GM12878 (cell line): ENCODE data around the gene WDTC1.

Experiments used
- CHD2 ChIP-seq: IDR thresholded peaks from 2 replicates; pipeline ENCODE4 v1.6.1; 2011; ENCODE audit warnings: low read depth, low read length, improper control_type of control experiment, borderline replicate concordance
- CTCF ChIP-seq, 3 experiments: IDR thresholded peaks in 2 of 3; conservative IDR thresholded peaks in 1 of 3; 2 replicates each; pipeline ENCODE4 v1.5.1; 2011; ENCODE audit warnings: low read depth in 3 of 3, low read length in 3 of 3, mild to moderate bottlenecking in 3 of 3, control low read depth in 2 of 3, moderate library complexity in 2 of 3, inconsistent platforms in 1 of 3, mixed read lengths in 1 of 3; ENCODE audit not compliant: control insufficient read depth in 2 of 3, insufficient read depth in 1 of 3; ENCODE audit errors: extremely low read depth in 1 of 3
- FOS ChIP-seq: IDR thresholded peaks from 3 replicates; pipeline ENCODE4 v1.6.1; 2011; ENCODE audit warnings: borderline replicate concordance; ENCODE audit not compliant: insufficient read length; ENCODE audit errors: extremely low read depth
- MTA3 ChIP-seq: IDR thresholded peaks from 2 replicates; pipeline ENCODE4 v1.6.1; 2012; ENCODE audit warnings: low read length, inconsistent platforms, borderline replicate concordance
- NFYB ChIP-seq: IDR thresholded peaks from 2 replicates; pipeline ENCODE4 v1.6.1; 2011; ENCODE audit warnings: low read depth, mild to moderate bottlenecking, low read length, improper control_type of control experiment, moderate library complexity; ENCODE audit not compliant: insufficient read depth
- NR2C2 ChIP-seq: IDR thresholded peaks from 2 replicates; pipeline ENCODE4 v1.6.1; 2011; ENCODE audit warnings: borderline replicate concordance, low read depth; ENCODE audit not compliant: control insufficient read depth, insufficient read length
- SIN3A ChIP-seq: IDR thresholded peaks from 2 replicates; pipeline ENCODE4 v1.6.1; 2012; ENCODE audit warnings: low read depth, low read length, improper control_type of control experiment
- TAF1 ChIP-seq: IDR thresholded peaks from 2 replicates; pipeline ENCODE4 v1.6.1; 2011; ENCODE audit warnings: mild to moderate bottlenecking, low read depth, low read length, borderline replicate concordance
- YY1 ChIP-seq: IDR thresholded peaks from 2 replicates; pipeline ENCODE4 v1.6.1; 2011; ENCODE audit warnings: low read depth, mild to moderate bottlenecking, low read length
- ZZZ3 ChIP-seq: IDR thresholded peaks from 2 replicates; pipeline ENCODE4 v1.6.1; 2011; ENCODE audit warnings: low read depth; ENCODE audit not compliant: control insufficient read depth, insufficient read length

GRCh38 chr1:27284425-27285273 is 50.2 kb downstream of the WDTC1 start:
- TF ChIP-seq FOS (no peak), ZZZ3 (no peak), CTCF (IDR thresholded peaks at IDR 0.05 in 2 of 3, conservative IDR thresholded peaks at IDR 0.05 in 1 of 3; ENCODE audit: control insufficient read depth in 2 of 3, extremely low read depth in 1 of 3, insufficient read depth in 1 of 3, low read depth in 3 of 3, low read length in 3 of 3) (peak; percentile 79 to 84 (median 82)), TAF1 (no peak), CHD2 (no peak), YY1 (peak; percentile 60; the same call in 1 of the 2 replicates), SIN3A (no peak), NR2C2 (no peak), MTA3 (no peak), NFYB (no peak)
